ENCODE measurements around the gene GALNT14. TPM values are rescaled to one million over a fixed set of nuclear protein-coding genes. Genes with fewer than 3 reads are reported as not detected.

GALNT14 gene
- total RNA-seq, 1 donor = not detected

DNA sequence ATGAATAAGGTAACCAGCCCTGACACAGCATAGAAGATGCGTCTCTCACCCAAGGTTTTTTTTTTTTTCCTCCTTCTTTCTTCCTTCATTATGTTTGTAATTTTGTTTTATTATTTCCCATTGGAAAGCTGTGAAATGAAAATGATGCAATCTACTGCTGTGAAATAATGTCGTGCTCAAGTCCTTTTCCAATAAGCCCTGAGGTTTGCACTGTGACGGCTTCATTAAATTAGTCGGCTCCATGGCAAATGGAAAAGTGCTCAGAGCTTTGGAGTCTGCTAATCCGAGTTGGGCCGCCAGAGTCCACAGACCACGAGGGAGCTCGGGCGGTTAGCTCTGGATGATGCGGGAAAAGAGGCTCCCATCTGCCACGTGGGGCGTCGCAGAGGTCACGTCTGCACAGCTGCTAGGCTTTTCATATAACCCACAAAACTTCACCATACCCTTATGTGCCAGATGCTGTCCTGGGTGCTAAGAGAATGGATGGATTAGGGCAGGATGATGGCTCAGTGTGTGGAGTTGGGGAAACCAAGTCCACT lies 238.7 kb downstream of the GALNT14 start:
- no peaks in the 10 kb centered on the region for H4K20me1 ChIP-seq (ENCODE audit: insufficient read depth, low read length)

DNA sequence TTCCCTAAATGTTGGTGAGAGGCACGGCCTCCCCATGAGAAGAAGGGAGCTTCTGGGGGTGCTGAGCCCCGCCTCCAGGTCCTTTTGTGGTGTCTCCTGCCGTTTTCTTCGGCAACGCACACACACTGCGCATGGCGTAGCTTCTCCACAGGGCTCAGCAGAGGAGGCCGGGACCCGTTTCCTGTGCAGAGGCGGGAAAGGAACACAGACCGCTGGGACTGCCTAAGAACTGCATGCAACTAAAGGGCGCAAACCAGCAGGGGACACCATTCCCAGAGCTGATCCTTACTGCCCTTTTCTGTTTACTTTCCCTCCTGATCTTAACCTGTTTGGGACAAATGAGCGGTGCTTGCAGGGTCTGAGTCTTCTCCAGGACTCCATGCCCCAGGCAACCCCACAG lies 240.7 kb downstream of the GALNT14 start:
- DNase-seq (ENCODE audit: insufficient read length, low spot score, missing footprints) = no peak
- Histone ChIP-seq H3K27ac (ENCODE audit: low read depth, low read length) (no peak overlapping the region), H2AFZ (ENCODE audit: low read length) (no peak overlapping the region), H3K4me2 (ENCODE audit: insufficient read depth, low read length) (no peak overlapping the region), H3K4me3 (ENCODE audit: insufficient read depth, low read length) (no peak overlapping the region), H4K20me1 (ENCODE audit: insufficient read depth, low read length) (no peaks in the 10 kb centered on the region), H3K79me2 (ENCODE audit: insufficient read depth, low read length) (no peaks in the 10 kb centered on the region), H3K4me1 (ENCODE audit: insufficient read depth, low read length) (no peaks in the 10 kb centered on the region), H3K9me3 (ENCODE audit: low read depth, low read length) (no peaks in the 10 kb centered on the region), H3K36me3 (ENCODE audit: insufficient read depth, low read length) (no peaks in the 10 kb centered on the region), H3K27me3 (ENCODE audit: insufficient read depth, low read length) (no peaks in the 10 kb centered on the region)
- TF ChIP-seq, protein P1, sequence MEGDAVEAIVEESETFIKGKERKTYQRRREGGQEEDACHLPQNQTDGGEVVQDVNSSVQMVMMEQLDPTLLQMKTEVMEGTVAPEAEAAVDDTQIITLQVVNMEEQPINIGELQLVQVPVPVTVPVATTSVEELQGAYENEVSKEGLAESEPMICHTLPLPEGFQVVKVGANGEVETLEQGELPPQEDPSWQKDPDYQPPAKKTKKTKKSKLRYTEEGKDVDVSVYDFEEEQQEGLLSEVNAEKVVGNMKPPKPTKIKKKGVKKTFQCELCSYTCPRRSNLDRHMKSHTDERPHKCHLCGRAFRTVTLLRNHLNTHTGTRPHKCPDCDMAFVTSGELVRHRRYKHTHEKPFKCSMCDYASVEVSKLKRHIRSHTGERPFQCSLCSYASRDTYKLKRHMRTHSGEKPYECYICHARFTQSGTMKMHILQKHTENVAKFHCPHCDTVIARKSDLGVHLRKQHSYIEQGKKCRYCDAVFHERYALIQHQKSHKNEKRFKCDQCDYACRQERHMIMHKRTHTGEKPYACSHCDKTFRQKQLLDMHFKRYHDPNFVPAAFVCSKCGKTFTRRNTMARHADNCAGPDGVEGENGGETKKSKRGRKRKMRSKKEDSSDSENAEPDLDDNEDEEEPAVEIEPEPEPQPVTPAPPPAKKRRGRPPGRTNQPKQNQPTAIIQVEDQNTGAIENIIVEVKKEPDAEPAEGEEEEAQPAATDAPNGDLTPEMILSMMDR (IDR thresholded peaks at IDR 0.05; ENCODE audit: extremely low read depth, low read depth, low read length) = no peak

More for the DNA sequence above, 238.7 kb downstream of the GALNT14 start:
- H3K27me3 ChIP-seq (ENCODE audit: insufficient read depth, low read length) = no peaks in the 10 kb centered on the region
- H3K4me1 ChIP-seq (ENCODE audit: insufficient read depth, low read length) = no peaks in the 10 kb centered on the region
- no peaks in the 10 kb centered on the region for H3K79me2 ChIP-seq (ENCODE audit: insufficient read depth, low read length)
- no peak overlapping the region for H3K27ac ChIP-seq (ENCODE audit: low read depth, low read length)
- H2AFZ ChIP-seq (ENCODE audit: low read length) = no peak overlapping the region
- no peaks in the 10 kb centered on the region for H3K36me3 ChIP-seq (ENCODE audit: insufficient read depth, low read length)
- no peak for DNase-seq (ENCODE audit: insufficient read length, low spot score, missing footprints)
- H3K9me3 ChIP-seq (ENCODE audit: low read depth, low read length) = no peaks in the 10 kb centered on the region
- TF ChIP-seq, protein P1 (IDR thresholded peaks at IDR 0.05; ENCODE audit: extremely low read depth, low read depth, low read length) = no peak
- no peak overlapping the region for H3K4me2 ChIP-seq (ENCODE audit: insufficient read depth, low read length)
- no peak overlapping the region for H3K4me3 ChIP-seq (ENCODE audit: insufficient read depth, low read length)

DNA sequence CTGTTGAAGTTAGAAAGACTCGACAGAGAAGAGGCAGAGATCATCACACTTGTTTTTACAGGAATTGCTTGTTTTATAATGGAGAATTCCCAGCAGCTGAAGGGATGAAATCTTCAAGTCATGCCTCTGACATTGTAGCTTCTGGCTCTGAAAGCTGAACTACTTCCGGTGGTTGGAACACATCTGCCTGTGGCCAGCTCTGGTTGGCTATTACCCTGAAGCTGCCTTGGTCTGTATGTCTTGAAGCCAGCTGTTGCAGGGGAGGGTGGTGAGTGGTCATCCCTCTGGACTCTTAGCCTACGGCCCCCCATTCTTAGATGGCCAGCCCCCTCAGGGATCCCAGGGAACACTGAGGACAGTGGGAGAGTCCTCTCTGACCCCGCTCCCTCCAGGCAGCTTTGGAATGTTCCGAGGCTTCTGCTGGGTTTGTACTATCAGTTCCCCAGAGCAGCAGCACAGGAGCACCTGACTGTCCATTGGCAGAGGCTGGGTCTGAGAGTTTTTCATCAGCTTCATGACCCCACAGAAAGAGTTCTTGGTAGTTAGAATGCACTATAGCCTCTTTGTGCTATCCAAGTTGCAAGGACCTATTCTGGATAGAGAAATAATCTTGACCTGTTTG lies 243.6 kb downstream of the GALNT14 start:
- Histone ChIP-seq H3K27me3 (ENCODE audit: insufficient read depth, low read length) (no peaks in the 10 kb centered on the region), H3K79me2 (ENCODE audit: insufficient read depth, low read length) (no peaks in the 10 kb centered on the region), H4K20me1 (ENCODE audit: insufficient read depth, low read length) (no peaks in the 10 kb centered on the region), H3K4me1 (ENCODE audit: insufficient read depth, low read length) (no peaks in the 10 kb centered on the region), H3K9me3 (ENCODE audit: low read depth, low read length) (no peaks in the 10 kb centered on the region), H2AFZ (ENCODE audit: low read length) (no peak overlapping the region), H3K4me2 (ENCODE audit: insufficient read depth, low read length) (no peak overlapping the region), H3K36me3 (ENCODE audit: insufficient read depth, low read length) (no peaks in the 10 kb centered on the region), H3K27ac (ENCODE audit: low read depth, low read length) (no peak overlapping the region), H3K4me3 (ENCODE audit: insufficient read depth, low read length) (no peak overlapping the region)
- TF ChIP-seq, protein P1 (IDR thresholded peaks at IDR 0.05; ENCODE audit: extremely low read depth, low read depth, low read length) = no peak
- DNase-seq (ENCODE audit: insufficient read length, low spot score, missing footprints) = no peak

DNA sequence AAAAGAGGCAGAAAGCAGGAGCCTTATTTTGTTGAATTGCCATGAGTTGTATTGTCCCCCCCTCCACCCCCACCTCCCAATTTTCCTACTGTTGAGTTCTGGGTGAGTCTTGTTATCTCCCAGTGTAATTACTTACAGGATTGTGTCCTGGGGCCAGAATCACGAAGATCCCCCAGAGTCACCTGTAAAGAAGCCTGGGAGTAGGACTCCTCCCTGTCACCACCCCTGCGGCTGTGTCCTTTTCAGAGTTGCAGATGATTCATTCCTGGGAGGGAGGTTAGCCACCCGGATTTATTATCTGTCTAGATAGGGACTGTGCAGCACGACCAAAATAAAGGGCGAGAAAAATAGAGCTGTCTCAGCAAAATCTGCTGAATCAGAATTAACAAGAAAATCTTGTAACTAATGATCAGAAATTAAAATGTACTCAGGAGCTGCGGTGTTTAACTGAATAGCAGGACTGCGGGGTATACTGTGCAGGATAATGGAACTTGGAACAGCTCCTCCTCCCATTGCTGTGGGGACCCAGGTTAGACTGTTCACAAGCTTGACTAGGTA lies 249.3 kb downstream of the GALNT14 start:
- Histone ChIP-seq H3K27ac (ENCODE audit: low read depth, low read length) (no peak overlapping the region), H4K20me1 (ENCODE audit: insufficient read depth, low read length) (no peaks in the 10 kb centered on the region), H2AFZ (ENCODE audit: low read length) (no peak overlapping the region), H3K36me3 (ENCODE audit: insufficient read depth, low read length) (no peaks in the 10 kb centered on the region), H3K4me2 (ENCODE audit: insufficient read depth, low read length) (no peak overlapping the region), H3K9me3 (ENCODE audit: low read depth, low read length) (no peaks in the 10 kb centered on the region), H3K79me2 (ENCODE audit: insufficient read depth, low read length) (no peaks in the 10 kb centered on the region), H3K4me1 (ENCODE audit: insufficient read depth, low read length) (no peaks in the 10 kb centered on the region), H3K4me3 (ENCODE audit: insufficient read depth, low read length) (no peak overlapping the region), H3K27me3 (ENCODE audit: insufficient read depth, low read length) (no peaks in the 10 kb centered on the region)
- TF ChIP-seq, protein P1 (IDR thresholded peaks at IDR 0.05; ENCODE audit: extremely low read depth, low read depth, low read length) = no peak
- no peak for DNase-seq (ENCODE audit: insufficient read length, low spot score, missing footprints)

All from osteoblast (primary cell).